GM19025 (cell line): ENCODE measurements around the gene PTPN6.
A peak's percentile ranks its signal among the peaks of the same experiment; 100 is the strongest.
"Not testable (repeated sequence)": the region's sequence is repeated elsewhere in the genome, so short reads cannot be mapped to it uniquely, and the experiment has no call there.

Experiments
- ATAC-seq: cut with Tn5 transposase; IDR thresholded peaks from one replicate; pipeline ENCODE4 v1.9.1; 2021; ENCODE audit warnings: mild to moderate bottlenecking, low read depth, moderate library complexity; ENCODE audit not compliant: unreplicated experiment

The PTPN6 gene

DNA sequence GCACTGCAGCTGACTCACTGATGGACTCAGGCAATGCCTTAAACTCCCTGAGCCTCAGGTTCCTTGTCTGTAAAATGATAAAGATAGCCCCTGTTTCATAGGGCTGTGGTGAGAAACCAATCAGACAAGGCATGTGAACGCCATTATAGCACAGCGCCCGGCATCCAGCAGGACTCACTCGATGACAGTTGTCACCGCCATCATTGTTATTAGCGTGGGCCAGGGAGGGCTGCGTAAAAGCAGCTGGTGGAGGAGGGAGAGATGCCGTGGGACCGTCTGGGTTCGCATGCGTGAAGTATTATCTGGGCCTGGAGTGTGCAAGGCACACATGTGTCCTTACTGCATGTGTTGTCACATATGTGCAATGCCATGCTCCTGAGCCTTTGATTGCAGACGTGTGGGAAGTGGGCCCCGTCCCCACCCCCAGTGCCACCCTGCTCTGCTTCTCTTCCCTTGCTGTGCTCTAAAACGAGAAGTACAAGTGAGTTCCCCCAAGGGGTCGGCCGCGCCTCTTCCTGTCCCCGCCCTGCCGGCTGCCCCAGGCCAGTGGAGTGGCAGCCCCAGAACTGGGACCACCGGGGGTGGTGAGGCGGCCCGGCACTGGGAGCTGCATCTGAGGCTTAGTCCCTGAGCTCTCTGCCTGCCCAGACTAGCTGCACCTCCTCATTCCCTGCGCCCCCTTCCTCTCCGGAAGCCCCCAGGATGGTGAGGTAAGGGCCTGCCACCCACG, at the start of gene PTPN6:
Gene PTPN6 (plus strand): TSS at position 546 of the 730 bp plus-strand sequence. CDS start 157 bp downstream, at position 703.
- peak; percentile 18 for ATAC-seq

- no peak for ATAC-seq
These were observed 48.7 kb upstream of the PTPN6 start for GRCh38 chr12:6902448-6902847.

- no peak for ATAC-seq
These were observed 47.4 kb upstream of the PTPN6 start for GRCh38 chr12:6903722-6904121.

GRCh38 chr12:6904280-6905276, 46.6 kb upstream of the PTPN6 start, which contains the start of gene LRRC23:
Gene LRRC23, plus strand, starts transcription at chr12:6904822. Its CDS starts 812 bp downstream, at chr12:6905634.
- ATAC-seq, result peak; percentile 95

- no peak for ATAC-seq
These were observed 45.6 kb upstream of the PTPN6 start for GRCh38 chr12:6905414-6906040.

DNA sequence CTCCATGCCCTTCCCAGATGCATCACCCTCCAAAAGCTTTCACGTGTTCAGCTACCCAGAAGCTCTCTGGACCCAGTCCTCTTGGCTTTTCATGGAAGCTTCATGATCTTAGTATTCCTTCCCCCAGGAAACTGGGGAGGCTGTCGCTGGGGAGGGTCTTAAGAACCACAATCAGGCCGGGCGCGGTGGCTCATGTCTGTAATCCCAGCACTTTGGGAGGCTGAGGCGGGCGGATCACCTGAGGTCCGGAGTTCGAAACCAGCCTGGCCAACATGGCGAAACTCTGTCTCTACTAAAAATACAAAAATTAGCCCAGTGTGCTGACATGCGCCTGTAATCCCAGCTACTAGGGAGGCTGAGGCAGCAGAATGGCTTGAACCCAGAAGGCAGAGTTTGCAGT, 43.0 kb upstream of the PTPN6 start:
- ATAC-seq, result not testable (repeated sequence)

DNA sequence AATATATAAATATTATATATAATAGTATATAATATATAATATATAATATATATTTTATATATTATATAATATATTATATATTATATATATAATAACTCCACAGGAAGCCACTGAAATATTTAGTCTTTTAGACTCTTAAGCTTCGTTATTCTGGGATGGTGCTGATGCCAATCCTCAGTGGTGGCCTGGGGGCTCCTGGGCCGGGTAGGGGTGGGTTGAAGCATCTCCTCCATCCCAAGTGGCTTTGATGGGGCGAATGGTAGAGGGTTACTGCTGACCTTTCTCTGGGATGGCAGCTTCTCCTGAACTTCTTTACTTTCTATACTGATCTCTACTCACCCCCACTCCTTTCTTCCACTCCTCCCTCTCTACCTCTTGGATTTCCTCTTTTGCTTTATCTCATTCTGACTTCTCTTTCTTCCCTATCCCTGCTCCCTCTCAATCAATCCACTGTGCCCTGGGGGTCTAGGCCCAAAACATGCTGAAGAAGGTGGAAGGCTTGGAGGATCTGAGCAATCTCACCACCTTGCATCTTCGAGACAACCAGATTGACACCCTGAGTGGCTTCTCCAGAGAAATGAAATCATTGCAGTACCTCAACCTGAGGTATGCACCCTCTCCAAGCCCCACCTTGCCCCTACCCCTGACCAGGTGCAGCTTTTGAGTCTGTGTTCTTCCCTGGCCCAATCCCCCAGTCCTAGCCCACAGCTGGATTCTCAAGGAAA, 41.6 kb upstream of the PTPN6 start:
- no peak for ATAC-seq

DNA sequence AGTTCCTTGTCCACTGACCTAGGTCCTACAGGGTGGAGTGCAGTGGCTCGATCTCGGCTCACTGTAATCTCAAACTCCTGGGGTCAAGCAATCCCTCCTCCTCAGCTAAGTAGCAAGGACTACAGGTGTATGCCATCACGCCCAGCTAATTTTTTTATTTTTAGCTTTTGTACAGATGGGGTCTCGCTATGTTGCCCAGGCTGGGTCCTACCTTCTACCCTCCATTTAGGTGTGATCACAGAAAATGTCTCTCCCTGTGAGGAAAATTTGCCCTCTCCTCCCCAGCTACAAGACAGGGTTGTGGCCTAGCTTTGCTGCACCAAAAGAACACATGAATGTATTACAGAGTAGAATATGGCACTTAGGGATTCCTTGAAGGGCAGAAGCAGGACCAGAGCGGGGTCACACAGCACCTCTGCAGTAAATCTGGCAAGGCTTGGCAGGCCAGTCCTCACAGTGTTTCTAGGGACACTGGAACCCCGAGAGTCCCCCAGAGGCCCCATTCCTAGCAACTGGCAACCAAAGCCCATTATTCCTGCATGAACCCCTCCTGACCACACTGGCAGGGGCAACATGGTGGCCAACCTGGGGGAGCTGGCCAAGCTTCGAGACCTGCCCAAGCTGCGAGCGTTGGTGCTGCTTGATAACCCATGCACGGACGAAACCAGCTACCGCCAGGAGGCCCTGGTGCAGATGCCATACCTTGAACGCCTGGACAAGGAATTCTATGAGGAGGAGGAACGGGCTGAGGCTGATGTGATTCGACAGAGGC, 38.8 kb upstream of the PTPN6 start:
- no peak for ATAC-seq

- ATAC-seq, result peak; percentile 75
These were observed 36.8 kb upstream of the PTPN6 start, which contains the start of gene ENO2 for GRCh38 chr12:6914246-6914946. Gene ENO2, plus strand, starts transcription at chr12:6914580. Its CDS starts 1,253 bp downstream, at chr12:6915833.

DNA sequence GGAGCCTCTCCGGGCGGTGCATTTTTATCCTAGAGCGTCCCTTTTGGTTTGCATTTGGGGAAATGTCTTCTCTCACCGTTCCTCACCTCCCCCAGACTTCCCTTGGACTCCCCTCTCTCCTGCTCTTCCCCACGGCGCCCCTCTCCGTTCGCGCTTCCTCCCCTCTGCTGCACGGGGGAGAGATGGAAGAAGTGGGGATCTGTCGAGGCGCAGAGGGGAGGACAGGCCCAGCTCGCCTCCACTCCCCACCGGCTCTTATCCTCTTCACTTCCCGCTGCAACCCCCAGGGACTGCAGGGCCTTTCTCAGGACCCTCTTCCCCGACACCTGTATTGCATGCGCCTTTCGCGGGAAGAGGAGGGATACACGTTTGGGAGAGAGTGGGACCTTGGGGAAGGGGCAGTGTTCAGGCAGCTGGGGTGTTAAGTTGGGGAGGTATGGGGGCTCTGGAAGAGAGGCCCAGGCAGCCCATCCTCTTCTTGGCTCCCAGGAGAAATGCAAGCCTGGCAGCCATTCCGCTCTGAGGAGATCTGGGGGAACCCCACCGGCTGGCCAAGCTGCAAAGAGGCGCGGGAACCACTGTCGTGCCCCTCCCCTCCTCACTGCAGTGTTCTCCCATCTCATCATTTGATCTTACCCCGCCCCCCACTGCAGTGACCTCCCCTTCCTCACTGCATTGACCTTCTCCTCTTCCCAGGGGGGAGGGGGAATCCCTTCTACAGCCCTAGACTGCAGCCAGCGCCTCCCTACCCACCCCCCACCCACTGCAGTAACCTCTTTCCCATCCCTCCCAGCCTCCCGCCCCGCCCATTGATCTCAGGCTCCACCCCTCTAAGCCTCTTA, 36.0 kb upstream of the PTPN6 start:
- no peak for ATAC-seq

GRCh38 chr12:6915789-6916285, 35.3 kb upstream of the PTPN6 start:
- ATAC-seq, result no peak

- ATAC-seq, result no peak
These were observed 34.5 kb upstream of the PTPN6 start for GRCh38 chr12:6916426-6917200.

DNA sequence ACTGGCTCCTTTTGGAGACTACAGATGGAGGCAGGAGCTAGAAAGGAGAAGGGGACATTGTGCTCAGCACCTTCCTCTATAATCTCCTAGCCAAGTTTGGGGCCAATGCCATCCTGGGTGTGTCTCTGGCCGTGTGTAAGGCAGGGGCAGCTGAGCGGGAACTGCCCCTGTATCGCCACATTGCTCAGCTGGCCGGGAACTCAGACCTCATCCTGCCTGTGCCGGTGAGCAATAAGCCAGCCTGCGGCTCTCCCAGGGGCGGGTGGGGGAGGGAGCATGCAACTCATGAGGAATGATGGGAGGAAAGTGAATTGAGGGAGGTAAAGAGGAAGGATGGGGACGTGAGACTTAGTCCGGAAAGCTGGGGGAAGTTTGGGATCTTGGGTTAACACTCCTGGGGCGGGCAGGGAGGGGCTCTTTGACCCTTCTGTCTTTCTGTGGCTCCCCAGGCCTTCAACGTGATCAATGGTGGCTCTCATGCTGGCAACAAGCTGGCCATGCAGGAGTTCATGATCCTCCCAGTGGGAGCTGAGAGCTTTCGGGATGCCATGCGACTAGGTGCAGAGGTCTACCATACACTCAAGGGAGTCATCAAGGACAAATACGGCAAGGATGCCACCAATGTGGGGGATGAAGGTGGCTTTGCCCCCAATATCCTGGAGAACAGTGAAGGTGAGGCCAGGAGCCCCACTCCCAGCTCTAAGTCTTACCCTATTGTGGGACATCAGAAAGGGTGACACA, 33.5 kb upstream of the PTPN6 start:
- ATAC-seq, result no peak

DNA sequence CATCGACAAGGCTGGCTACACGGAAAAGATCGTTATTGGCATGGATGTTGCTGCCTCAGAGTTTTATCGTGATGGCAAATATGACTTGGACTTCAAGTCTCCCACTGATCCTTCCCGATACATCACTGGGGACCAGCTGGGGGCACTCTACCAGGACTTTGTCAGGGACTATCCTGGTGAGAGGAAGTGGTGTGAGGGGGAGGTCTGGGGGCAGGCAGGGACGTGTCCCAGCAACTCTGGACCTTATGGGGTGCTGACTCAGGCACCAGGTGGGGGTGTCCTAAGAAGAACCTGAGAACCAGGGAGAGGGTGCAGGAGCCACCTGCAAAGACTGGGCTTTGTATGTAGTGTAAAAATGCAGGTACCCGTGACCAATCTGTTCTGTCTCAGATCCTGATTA, 31.6 kb upstream of the PTPN6 start:
- no peak for ATAC-seq

DNA sequence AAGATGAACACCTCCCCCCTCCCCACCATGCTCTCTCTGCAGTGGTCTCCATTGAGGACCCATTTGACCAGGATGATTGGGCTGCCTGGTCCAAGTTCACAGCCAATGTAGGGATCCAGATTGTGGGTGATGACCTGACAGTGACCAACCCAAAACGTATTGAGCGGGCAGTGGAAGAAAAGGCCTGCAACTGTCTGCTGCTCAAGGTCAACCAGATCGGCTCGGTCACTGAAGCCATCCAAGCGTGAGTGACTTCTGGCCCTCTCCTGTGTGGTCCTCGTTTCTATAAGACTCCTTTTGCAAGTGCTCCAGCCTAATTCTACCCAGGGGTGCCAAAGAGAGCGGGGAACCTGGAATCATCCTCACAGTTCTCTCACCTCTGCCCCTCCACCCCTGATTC, 29.6 kb upstream of the PTPN6 start:
- ATAC-seq, result no peak
